BLaER1 (cell line): ENCODE results near the gene TRMT10C.
"Not testable (repeated sequence)": the region's sequence is repeated elsewhere in the genome, so short reads cannot be mapped to it uniquely, and the experiment has no call there.

Experiments
- H3K27ac ChIP-seq: shearing (Covaris generic); formaldehyde crosslinking; 2 replicates; pipeline ENCODE4 v1.8.1; 2022
- H3K27me3 ChIP-seq: shearing (Covaris generic); formaldehyde crosslinking; 2 replicates; pipeline ENCODE4 v1.8.1; 2022
- H3K36me3 ChIP-seq: shearing (Covaris generic); formaldehyde crosslinking; 2 replicates; pipeline ENCODE4 v1.8.1; 2022
- H3K4me1 ChIP-seq: shearing (Covaris generic); formaldehyde crosslinking; 2 replicates; pipeline ENCODE4 v1.8.1; 2022
- H3K4me2 ChIP-seq: shearing (Covaris generic); formaldehyde crosslinking; 2 replicates; pipeline ENCODE4 v1.8.1; 2022
- H3K4me3 ChIP-seq: shearing (Covaris generic); formaldehyde crosslinking; 2 replicates; pipeline ENCODE4 v1.8.1; 2022
- H3K9ac ChIP-seq: shearing (Covaris generic); formaldehyde crosslinking; 2 replicates; pipeline ENCODE4 v1.8.1; 2022
- H3K9me3 ChIP-seq: shearing (Covaris generic); formaldehyde crosslinking; 2 replicates; pipeline ENCODE4 v1.8.1; 2022
- H4K20me1 ChIP-seq: shearing (Covaris generic); formaldehyde crosslinking; 2 replicates; pipeline ENCODE4 v1.8.1; 2022
- Cebpa-rat ChIP-seq: shearing (Covaris generic); IDR thresholded peaks from 2 replicates; pipeline ENCODE4 v1.8.1; 2022

TRMT10C gene

DNA sequence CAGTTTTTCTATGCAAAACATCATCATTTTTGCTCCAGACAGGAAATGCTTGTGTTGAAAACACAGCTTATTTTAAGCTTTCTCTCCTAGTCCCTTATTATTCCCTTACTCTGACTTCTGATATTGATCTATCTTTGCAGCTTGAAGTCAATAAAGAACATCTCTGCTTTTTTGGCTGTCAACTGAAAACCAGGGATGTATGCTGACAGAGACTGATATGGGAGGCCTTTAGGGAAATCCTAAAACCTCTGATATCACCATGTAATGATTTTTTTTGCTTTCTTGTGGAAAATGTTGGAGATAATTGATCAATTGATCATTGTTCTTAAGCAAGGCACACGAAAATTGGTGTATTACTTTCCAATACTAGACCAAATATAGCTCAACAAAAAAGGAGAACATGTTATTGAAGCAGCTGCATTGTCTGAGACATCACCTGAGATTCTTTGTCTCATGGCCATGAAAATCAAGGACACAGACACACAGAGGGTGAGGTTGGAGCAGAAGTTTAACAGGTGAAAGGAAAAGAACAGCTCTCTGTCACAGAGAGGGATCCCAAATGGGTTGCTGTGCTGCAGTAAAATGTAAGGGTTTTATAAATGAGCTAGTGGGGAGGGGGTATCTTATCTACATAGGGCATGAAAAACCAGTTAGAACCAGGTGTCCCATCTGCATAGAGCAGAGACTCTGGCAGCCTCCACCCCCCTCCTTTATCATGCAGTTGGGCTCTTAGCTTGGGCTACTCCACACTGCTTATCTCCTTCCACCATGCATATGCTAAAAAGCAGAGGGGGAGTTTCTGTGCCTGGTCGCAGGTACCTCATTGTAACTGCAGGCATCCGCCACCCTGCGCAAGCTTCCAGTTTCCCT is 31.6 kb upstream of the TRMT10C start:
- Histone ChIP-seq H3K27ac (no peak overlapping the region), H3K9ac (no peak overlapping the region)
- no peak for TF ChIP-seq Cebpa-rat

DNA sequence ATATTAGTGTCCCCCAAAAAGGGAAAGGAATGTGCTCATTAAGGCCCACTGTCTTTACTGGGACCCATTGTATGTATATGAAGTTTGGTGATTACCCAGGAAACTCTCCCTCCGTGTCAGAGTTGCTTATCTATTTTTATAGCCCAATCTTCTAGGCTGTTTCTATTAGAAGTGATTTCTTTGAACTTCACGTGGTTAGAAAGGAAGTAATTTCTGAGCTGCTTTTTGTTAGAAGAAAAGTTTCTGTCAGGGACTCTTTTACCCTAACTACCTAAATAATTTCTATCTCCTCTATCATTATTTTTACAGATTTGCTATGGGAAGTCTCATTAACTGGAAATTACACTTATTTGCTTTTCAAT is 31.0 kb upstream of the TRMT10C start:
- Histone ChIP-seq H3K4me2 (no peak overlapping the region), H3K36me3 (no peaks in the 10 kb centered on the region), H3K9me3 (peaks cover 8% of the 10 kb centered on the region), H3K9ac (no peak overlapping the region), H3K4me1 (0 out of 2 replicates have a peak, but pooled peaks cover 8% of the 10 kb centered on the region), H3K4me3 (no peak overlapping the region), H3K27me3 (no peaks in the 10 kb centered on the region), H4K20me1 (no peaks in the 10 kb centered on the region), H3K27ac (no peak overlapping the region)
- TF ChIP-seq Cebpa-rat = no peak

More for the DNA sequence above, 31.6 kb upstream of the TRMT10C start:
- Histone ChIP-seq H3K36me3 (no peaks in the 10 kb centered on the region), H3K4me2 (no peak overlapping the region), H3K4me1 (0 out of 2 replicates have a peak, but pooled peaks cover 8% of the 10 kb centered on the region), H4K20me1 (no peaks in the 10 kb centered on the region), H3K9me3 (peaks cover 8% of the 10 kb centered on the region), H3K27me3 (no peaks in the 10 kb centered on the region), H3K4me3 (no peak overlapping the region)

DNA sequence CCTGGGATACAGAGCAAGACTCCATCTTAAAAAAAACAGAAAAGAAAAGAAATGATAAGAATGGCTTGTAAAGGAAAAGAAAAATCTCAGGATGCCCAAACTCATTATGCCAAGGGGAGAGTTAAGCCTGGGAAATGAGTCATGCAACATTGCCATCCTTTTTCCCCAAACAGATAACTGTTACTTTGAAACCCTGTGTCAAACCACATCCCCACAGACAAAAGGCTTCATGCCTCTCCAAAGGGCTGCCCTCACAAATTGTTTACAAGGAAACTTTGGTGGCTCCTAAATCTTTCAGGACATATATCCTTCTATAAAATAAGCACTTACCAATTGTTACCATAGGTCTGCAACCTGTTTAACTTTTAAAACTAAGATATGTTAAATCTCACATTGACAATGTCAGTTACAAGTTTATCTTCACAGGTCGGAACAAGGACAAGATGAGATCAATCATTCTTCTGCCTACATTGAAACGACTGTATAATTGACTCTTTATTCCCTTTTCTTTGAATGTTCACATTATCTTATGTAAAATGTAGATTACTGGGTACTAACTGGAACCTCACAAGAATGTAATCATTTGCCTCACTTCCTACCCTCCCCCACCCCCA is 30.1 kb upstream of the TRMT10C start:
- no peaks in the 10 kb centered on the region for H4K20me1 ChIP-seq
- H3K27ac ChIP-seq = no peak overlapping the region
- H3K4me3 ChIP-seq = no peak overlapping the region
- H3K27me3 ChIP-seq = no peaks in the 10 kb centered on the region
- no peaks in the 10 kb centered on the region for H3K36me3 ChIP-seq
- 0 out of 2 replicates have a peak, but pooled peaks cover 8% of the 10 kb centered on the region for H3K4me1 ChIP-seq
- H3K9ac ChIP-seq = no peak overlapping the region
- H3K9me3 ChIP-seq = peaks cover 8% of the 10 kb centered on the region
- no peak for TF ChIP-seq Cebpa-rat
- H3K4me2 ChIP-seq = no peak overlapping the region

DNA sequence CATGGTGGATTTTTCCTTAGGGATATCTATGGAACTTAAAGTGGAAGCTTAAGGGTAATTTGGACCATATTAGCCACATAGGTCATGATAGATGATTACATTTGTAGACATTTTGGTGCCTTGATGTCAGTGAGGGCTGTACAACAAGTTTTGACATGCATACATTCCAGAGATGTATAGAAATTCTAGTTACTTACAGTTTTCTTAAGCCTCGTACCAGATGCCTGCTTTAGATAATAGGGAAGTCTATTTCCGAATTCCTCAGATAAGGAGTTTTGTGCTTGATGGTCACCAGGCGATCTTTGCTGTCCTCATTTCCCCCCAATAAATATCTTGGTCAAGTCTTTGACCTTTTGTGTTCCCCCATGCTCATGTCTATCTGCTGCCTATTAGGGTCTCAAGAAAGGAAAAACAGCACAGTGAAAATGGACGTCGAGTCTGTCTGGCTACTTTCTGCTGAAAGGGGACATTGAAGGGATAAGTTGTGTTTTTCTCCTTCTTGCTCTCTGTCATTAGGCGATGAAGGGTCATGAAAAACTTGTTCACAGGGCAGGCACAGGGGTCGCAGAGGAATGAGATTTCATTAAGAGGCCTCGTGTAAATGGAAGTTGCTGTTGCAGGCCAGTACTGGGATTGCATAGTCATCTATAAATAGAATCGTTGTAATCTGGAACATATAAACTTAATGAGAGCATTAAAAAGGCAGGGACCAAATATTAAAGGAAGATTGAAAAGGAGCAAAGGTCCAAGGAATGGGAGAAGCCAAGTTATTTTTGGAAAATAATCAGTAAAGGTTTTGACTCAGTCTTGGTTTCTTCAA is 28.7 kb upstream of the TRMT10C start:
- TF ChIP-seq Cebpa-rat = no peak
- Histone ChIP-seq H3K27me3 (no peaks in the 10 kb centered on the region), H3K4me2 (no peak overlapping the region), H3K9ac (no peak overlapping the region), H3K4me1 (peaks cover 8% of the 10 kb centered on the region; the same call in 1 of the 2 replicates), H4K20me1 (no peaks in the 10 kb centered on the region), H3K27ac (no peak overlapping the region), H3K9me3 (peaks cover 8% of the 10 kb centered on the region), H3K36me3 (no peaks in the 10 kb centered on the region), H3K4me3 (no peak overlapping the region)

DNA sequence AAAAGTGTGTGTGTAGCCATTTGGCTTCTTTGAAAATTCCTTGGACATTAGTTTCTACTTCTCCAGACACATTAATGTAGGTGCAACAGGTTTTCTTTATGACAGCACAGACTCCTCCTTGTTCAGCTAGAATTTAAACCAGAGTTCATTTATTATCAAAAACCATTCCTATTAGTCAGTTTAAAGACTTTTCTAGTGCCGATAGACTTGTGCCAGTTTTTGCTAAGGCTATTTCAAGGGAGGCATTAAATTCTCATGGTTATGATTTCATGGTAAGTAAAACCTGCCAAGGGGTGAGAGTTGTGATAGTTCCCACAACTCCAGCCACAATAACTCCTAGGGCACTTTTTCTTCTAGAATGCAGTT is 28.1 kb upstream of the TRMT10C start:
- H3K9ac ChIP-seq = no peak overlapping the region
- H4K20me1 ChIP-seq = no peaks in the 10 kb centered on the region
- H3K36me3 ChIP-seq = no peaks in the 10 kb centered on the region
- TF ChIP-seq Cebpa-rat = no peak
- H3K4me1 ChIP-seq = peaks cover 8% of the 10 kb centered on the region; the same call in 1 of the 2 replicates
- H3K9me3 ChIP-seq = peaks cover 8% of the 10 kb centered on the region
- H3K4me2 ChIP-seq = no peak overlapping the region
- H3K27ac ChIP-seq = no peak overlapping the region
- no peak overlapping the region for H3K4me3 ChIP-seq
- no peaks in the 10 kb centered on the region for H3K27me3 ChIP-seq

DNA sequence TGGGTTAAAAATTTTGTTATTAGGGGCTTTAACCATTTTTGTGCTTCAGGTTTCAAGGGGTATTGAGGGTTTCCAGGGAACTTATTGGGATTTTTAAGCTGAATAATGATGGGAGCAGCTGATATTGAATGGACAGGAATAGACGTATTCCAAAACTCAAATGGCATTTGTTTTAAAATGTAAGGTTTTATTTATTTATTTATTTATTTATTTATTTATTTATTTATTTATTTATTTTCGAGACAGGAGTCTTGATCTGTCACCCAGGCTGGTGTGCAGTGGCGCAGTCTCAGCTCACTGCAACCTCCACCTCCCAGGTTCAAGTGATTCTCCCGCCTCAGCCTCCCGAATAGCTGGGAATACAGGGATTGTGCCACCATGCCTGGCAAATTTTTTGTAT is 26.4 kb upstream of the TRMT10C start:
- Histone ChIP-seq H3K4me2 (no peak overlapping the region), H3K4me3 (no peak overlapping the region), H3K9ac (no peak overlapping the region), H3K27ac (no peak overlapping the region), H3K36me3 (no peaks in the 10 kb centered on the region), H3K9me3 (peaks cover 4% of the 10 kb centered on the region), H3K27me3 (no peaks in the 10 kb centered on the region), H3K4me1 (peaks cover 8% of the 10 kb centered on the region; the same call in 1 of the 2 replicates), H4K20me1 (no peaks in the 10 kb centered on the region)
- no peak for TF ChIP-seq Cebpa-rat

DNA sequence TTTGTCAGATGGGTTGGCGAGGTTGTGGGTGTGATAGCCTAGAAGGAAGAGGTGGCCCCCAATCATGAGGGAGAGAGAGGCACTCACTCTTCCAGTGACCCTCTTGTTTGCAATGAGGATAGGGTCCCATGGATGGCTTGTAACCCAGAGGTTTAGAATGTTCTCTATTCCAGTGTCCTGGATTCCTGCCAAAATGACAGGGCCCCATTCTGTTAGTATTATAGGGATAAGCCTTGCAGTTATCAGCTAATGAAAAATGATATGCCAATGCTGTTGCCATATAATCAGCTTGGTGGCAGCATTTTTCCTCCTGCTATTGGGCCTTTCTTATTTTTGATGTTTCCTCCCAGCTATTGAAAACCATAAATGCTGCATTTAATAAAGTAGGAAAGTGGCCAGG is 25.4 kb upstream of the TRMT10C start:
- Histone ChIP-seq H3K4me1 (no peaks in the 10 kb centered on the region; the same call in 1 of the 2 replicates), H3K36me3 (no peaks in the 10 kb centered on the region), H3K27ac (no peak overlapping the region), H3K9ac (no peak overlapping the region), H3K4me3 (no peak overlapping the region), H3K9me3 (no peaks in the 10 kb centered on the region), H4K20me1 (no peaks in the 10 kb centered on the region), H3K4me2 (no peak overlapping the region), H3K27me3 (no peaks in the 10 kb centered on the region)
- TF ChIP-seq Cebpa-rat = no peak

DNA sequence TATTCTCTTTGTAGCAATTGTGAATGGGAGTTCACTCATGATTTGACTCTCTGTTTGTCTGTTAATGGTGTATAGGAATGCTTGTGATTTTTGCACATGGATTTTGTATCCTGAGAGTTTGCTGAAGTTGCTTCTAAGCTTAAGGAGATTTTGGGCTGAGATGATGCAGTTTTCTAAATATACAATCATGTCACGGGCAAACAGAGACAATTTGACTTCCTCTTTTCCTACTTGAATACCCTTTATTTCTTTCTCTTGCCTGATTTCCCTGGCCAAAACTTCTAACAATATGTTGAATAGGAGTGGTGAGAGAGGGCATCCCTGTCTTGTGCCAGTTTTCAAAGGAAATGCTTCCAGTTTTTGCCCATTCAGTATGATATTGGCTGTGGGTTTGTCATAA is 24.7 kb upstream of the TRMT10C start:
- not testable (repeated sequence) for H3K27ac ChIP-seq, H3K9me3 ChIP-seq, H3K27me3 ChIP-seq, H3K36me3 ChIP-seq, H3K4me3 ChIP-seq, H3K4me2 ChIP-seq, H3K9ac ChIP-seq, H3K4me1 ChIP-seq, H4K20me1 ChIP-seq

DNA sequence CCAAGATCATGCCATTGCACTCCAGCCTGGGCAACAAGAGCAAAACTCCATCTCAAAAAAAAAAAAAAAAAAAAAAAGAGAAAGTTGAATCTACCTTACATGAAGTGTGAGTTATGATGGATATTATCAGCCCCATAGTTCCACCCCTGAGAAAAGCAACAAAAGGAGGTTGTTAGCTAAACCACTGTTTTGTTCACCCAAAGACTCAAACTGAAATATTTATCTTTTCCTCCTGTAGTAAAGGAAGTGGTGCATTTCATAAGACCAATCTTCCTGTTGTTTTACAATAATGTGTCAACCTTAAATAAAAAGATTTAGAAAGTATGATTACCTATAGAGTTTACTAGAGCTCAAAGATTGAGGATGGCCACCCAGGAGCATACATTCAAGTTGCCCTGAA is 18.7 kb upstream of the TRMT10C start:
- TF ChIP-seq Cebpa-rat = no peak
- Histone ChIP-seq H3K9ac (no peak overlapping the region), H3K4me3 (no peak overlapping the region), H3K9me3 (no peaks in the 10 kb centered on the region), H3K4me2 (no peak overlapping the region), H3K4me1 (no peaks in the 10 kb centered on the region), H3K27ac (no peak overlapping the region), H3K27me3 (no peaks in the 10 kb centered on the region), H3K36me3 (no peaks in the 10 kb centered on the region), H4K20me1 (no peaks in the 10 kb centered on the region)
